Gastroesophageal sphincter (tissue), 3 donors: Measurements from ENCODE around the gene LTBP1.

Experiments used
- CTCF ChIP-seq, 4 experiments: fragments of 200-600 bp in 2 of 4; fragments of 450-650 bp in 2 of 4; sonication (generic) in 1 of 4; IDR thresholded peaks; one replicate each; pipeline ENCODE4 v1.5.1; 2017 to 2019; ENCODE audit warnings: antibody characterized with exemption in 4 of 4, mild to moderate bottlenecking in 2 of 4, moderate library complexity in 2 of 4
- EP300 ChIP-seq: sonication (generic); formaldehyde crosslinking; IDR thresholded peaks from one replicate; pipeline ENCODE4 v1.6.1; 2017; ENCODE audit warnings: antibody characterized with exemption, mild to moderate bottlenecking
- POLR2A ChIP-seq, 2 donors: fragments of 450-650 bp; IDR thresholded peaks; one replicate each; pipeline ENCODE4 v1.6.1; 2017; ENCODE audit warnings: antibody characterized with exemption in 2 of 2, mild to moderate bottlenecking in 2 of 2, moderate library complexity in 1 of 2

GRCh38 chr2:33073018-33073417, 126.3 kb downstream of the LTBP1 start:
- TF ChIP-seq POLR2A (IDR thresholded peaks at IDR 0.05) (no peak), CTCF (IDR thresholded peaks at IDR 0.05) (no peak), EP300 (no peak)
